ENCODE measurements around the gene MATCAP1. TPM values are rescaled to one million over a fixed set of nuclear protein-coding genes. Genes with fewer than 3 reads are reported as not detected.

The MATCAP1 gene
- total and polyA plus RNA-seq, 2 of the 8 experiments (the other 6 are each of a cell fraction or from before 2014, with no cell fraction given): 22.9 to 27.5 TPM

DNA sequence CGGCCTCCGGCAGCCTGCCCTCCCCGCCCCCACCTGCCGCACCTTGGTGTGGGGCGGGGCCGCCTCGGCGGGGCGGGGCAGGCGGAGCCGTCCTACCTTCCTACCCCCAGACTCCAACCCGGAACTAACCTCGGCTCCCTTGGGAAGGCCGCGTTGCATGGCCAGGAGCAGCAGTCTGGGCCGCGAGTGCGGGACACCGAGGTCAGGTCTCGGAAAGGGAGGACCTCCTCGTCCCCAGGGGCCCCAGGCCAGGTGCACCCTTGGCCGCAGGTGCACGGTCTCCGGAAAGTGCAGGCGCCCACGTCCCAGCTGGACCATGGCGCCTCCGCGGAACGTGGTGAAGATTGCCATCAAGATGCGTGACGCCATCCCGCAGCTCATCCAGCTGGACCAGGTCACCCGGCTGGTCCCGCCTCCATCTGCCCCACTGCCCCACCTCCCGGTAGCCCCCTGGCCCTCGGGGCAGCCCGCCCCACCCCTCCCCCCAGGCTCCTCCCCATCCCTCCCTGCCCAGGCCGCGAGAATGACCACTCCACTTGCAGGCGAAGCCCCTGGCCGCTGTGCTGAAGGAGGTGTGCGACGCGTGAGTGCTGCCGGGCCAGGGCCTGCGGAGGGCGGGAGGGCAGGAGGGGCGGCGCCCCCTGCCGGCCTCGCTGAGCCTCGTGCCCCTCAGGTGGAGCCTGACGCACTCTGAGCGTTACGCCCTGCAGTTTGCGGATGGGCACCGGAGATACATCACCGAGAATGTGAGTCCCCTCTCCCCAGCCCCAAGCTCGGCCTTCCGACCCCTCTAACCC lies 15.4 kb upstream of the MATCAP1 start, which contains the start of gene ELMO3 (continued):
- peak; percentile 89 for TF ChIP-seq E2F6 (IDR thresholded peaks at IDR 0.05)
- TF ChIP-seq TEAD4 (IDR thresholded peaks at IDR 0.05; ENCODE audit: low read depth, low read length): no peak
- peak; percentile 24 to 57; a peak in 3 of 4 replicates for TF ChIP-seq RAD21 (IDR thresholded peaks at IDR 0.05 in 1 of 2, conservative IDR thresholded peaks at IDR 0.05 in 1 of 2; ENCODE audit: low read depth in 2 of 2, low read length in 2 of 2)
